HG02973 (cell line): ENCODE measurements around the gene ZNF562.

Experiments used
- ATAC-seq: cut with Tn5 transposase; IDR thresholded peaks from one replicate; pipeline ENCODE4 v1.9.1; 2021; ENCODE audit warnings: moderate library complexity; ENCODE audit not compliant: unreplicated experiment

Gene ZNF562

DNA sequence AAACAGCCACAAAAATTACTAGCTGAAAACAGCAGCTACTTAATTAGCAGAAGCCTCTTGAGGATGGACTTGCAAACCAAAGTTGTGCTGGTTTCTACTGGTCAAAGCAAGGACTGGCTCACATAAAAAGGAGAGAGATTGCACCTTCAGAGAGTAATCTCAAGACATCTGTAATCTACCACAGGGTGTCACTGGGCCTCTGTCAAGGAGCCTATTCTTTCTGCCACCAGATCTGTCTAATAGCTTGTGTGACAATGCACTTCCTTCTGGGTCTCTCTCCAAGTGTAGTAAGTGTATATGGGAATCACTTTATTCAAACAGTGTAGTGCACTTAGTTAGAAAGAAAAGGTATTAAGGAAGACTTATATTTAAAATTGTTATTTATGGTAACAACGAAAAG lies 29.4 kb downstream of the ZNF562 start:
- no peak for ATAC-seq

DNA sequence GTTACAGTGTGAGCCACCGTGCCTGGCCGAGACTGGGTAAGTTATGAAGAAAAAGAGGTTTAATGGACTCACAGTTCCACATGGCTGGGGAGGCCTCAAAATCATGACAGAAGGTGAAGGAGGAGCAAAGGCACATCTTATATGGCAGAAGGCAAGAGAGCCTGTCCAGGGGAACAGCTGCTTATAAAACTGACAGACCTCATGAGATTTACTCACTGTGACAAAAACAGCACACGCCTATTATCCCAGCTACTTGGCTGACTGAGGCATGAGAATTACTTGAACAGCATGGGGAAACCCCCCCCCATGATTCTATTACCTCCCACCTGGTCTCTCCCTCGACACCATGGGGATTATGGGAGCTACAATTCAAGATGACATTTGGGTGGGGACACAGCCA lies 30.4 kb downstream of the ZNF562 start:
- no peak for ATAC-seq

GRCh38 chr19:9641810-9642209 lies 33.1 kb downstream of the ZNF562 start:
- ATAC-seq: no peak

- no peak for ATAC-seq
These were observed 33.9 kb downstream of the ZNF562 start for GRCh38 chr19:9640956-9641355.

GRCh38 chr19:9636018-9636417 lies 38.9 kb downstream of the ZNF562 start:
- ATAC-seq: no peak

GRCh38 chr19:9627856-9628255 lies 47.0 kb downstream of the ZNF562 start:
- ATAC-seq: no peak

DNA sequence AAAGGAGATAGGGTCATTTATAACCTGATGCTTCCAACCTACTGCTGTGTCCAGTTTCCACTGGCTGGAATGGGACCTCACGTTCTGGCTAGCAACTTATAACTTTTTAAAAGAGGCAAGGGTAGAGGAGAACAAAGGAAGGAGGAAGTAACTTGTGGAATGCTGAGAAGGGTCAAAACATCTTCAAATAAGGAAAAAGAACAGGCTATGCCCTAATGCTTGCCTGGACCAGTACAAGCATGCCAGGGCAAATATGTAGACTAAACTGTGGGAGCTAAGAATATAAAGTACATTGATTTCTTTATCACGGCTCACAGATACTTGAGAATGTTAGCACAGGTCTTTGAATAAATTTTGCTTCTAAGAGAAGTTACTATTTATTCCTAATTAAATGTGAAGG lies 52.4 kb downstream of the ZNF562 start:
- ATAC-seq: no peak

DNA sequence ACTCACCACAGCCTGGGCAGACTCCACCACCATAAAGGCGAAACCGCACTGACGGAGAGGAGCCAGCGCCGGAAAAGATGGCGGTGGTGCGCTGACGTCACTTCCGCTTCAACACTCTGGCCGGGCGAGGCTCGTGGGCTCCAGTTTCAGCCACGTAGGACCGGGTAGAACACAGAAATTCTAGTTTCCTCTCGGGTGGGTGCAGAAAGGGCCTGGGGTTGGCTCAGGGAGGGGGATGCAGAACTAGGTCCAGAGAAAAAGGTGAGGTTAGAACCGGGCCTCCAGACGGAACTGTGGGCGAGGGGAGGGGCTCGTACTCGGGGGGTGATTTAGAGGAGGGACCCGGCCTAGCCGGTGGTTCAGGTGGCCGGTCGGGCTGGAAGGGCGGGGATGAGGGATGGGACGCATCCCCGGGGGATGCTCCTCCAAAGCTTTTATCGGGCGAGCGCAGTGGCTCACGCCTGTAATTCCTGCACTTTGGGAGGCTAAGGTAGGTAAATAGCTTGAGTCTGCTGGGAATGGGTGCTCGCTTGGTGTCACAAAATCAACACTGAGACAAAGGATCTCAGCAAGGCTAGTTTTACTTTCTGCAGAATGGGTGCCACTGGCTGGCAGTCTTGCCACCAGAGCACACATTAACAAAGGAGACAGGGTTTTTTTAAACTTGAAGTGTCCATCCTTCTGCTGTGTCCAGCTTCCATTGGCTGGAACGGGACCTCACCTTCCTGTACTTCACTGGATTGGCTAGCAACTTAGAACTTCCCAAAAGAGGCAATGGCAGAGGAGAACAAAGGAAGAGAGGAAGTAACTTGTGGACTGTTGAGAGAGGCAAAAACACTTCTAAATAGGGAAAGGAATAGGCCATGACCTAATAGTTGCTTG lies 53.5 kb downstream of the ZNF562 start, which contains the start of gene ZNF561:
TSS of gene ZNF561 (minus strand) at position 77 of the 882 bp plus-strand sequence. CDS start 1,776 bp downstream, outside the sequence.
- ATAC-seq: peak; percentile 77

DNA sequence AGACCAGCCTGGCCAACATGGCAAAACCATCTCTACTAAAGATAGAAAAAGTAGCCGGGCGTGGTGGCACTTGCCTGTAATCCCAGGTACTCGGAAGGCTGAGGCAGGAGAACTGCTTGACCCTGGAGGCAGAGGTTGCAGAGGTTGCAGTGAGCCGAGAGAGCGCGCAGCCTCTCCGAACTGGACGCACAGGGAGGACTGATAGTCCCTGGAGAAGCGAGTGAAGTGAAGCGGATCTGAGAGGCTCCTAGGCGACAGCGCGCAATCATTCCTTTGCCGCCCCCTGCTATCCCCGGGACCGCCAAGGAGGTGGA lies 54.1 kb downstream of the ZNF562 start:
- no peak for ATAC-seq

DNA sequence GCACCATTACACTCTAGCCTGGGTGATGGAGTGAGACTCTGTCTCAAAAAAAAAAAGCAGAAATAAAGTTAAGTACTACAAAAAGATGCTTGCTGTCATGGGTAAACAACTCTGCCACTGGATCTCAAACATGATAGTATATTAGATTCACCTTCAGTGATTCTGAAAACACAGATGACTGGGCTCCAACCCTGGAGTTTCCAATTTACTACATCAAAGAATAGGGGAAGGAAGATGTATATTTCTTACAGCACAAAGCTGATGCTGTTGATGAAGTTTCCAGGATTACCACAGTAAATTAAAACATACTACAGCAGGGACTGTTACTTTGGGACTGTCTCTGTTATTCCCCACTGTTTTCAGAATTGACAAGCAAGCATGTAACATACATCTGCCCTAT lies 59.1 kb downstream of the ZNF562 start:
- ATAC-seq: no peak

GRCh38 chr19:9610484-9611113 lies 64.3 kb downstream of the ZNF562 start:
- no peak for ATAC-seq

GRCh38 chr19:9608912-9609311 lies 66.0 kb downstream of the ZNF562 start:
- no peak for ATAC-seq

GRCh38 chr19:9597027-9597426 lies 77.9 kb downstream of the ZNF562 start:
- no peak for ATAC-seq
